ENCODE data around the gene DPP4. TPM values are rescaled to one million over a fixed set of nuclear protein-coding genes. Genes with fewer than 3 reads are reported as not detected.

DPP4 gene
- total and polyA plus RNA-seq, 2 of the 13 experiments (the other 11 are each of a cell fraction or from before 2014, with no cell fraction given) = 39.4 to 109 TPM

DNA sequence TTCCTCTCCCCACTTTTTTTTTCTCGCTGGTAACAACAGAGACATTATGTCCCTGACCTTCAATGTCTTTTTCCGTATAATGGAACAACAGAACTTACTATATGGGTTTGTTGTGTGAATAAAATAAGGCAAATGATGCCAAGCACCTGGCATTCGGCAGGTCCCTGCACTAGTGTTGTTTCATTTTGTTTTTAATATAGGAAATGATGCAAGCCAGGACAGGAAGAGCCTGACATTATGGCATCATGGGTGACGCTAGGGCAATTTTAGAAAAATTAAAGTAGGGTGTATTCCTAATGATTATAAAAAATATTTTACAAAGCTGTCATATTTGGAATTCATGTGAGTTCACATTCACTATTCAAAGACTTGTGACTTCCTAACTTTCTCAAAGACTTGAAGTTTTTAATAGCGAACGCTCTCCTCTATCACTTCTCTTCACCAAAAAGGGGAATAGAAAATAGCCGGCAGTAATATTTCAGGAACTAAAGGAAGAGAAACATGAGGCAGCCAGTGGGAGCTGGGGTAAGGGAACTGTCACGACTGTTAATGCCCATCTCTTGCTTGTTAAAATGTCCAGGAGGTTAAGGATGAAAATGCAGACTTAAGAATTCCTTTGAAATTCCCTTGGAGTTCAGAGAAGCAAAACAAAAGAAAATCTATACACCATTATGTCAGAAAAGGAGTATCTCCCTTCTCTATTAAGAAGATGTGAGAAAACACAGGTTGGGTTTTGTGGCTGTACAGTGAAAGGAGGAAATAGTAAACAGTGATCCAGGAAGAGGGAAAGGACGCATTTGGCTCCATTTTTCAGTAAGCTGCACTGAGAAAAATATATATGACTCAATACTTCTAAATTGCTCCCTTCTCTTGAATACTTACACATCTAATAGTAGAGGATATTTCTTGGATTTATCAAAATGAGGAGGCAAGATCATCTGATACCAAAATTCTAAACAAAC lies 60.2 kb downstream of the DPP4 start:
- no peak for TF ChIP-seq ZNF704 (CRISPR knock-in tag; IDR thresholded peaks at IDR 0.05; ENCODE audit: borderline replicate concordance)
- no peak for TF ChIP-seq RFX1 (IDR thresholded peaks at IDR 0.05)
- no peak for TF ChIP-seq FOXP4 (CRISPR knock-in tag; IDR thresholded peaks at IDR 0.05)
- TF ChIP-seq ASH2L (IDR thresholded peaks at IDR 0.05; ENCODE audit: insufficient read length, low read depth, low read length) = no peak
- no peak for TF ChIP-seq ZNF607 (CRISPR knock-in tag; IDR thresholded peaks at IDR 0.05; ENCODE audit: borderline replicate concordance)
- no peak for ATAC-seq
- FAIRE-seq = no peak
- Histone ChIP-seq H3K9ac (ENCODE audit: insufficient read depth, low read depth, low read length) (no peak overlapping the region), H3K4me2 (ENCODE audit: low read depth, low read length) (no peak overlapping the region), H3K36me3 (replicated peaks in 1 of 2; ENCODE audit: control insufficient read depth in 1 of 2, insufficient read depth in 2 of 2, low read length in 2 of 2) (peaks cover 2 to 30% of the 10 kb centered on the region in 2 experiments), H3K79me2 (ENCODE audit: insufficient read depth, low read length) (no peaks in the 10 kb centered on the region), H3K27me3 (ENCODE audit: control insufficient read depth in 1 of 2, insufficient read depth in 2 of 2, low read length in 2 of 2) (no peaks in the 10 kb centered on the region), H3K27ac (ENCODE audit: extremely low read length, insufficient read depth, low read length) (no peak overlapping the region), H3K9me3 (ENCODE audit: low read length) (no peaks in the 10 kb centered on the region), H4K20me1 (ENCODE audit: insufficient read depth, low read length) (no peaks in the 10 kb centered on the region), H3K4me3 (replicated peaks in 1 of 3; ENCODE audit: insufficient read depth in 1 of 3, low read depth in 2 of 3, low read length in 3 of 3) (no peak overlapping the region), H3K4me1 (ENCODE audit: insufficient read depth, low read length) (peaks cover 28% of the 10 kb centered on the region), H2AFZ (ENCODE audit: low read length) (no peak overlapping the region)
- no TSS peak for BruUV-seq (replicated peaks)
- 94% methylated on average over 9 of the region's 9 CpGs for WGBS (ENCODE audit: low lambda C conversion rate)
- in situ Hi-C loops (cut with HindIII; ENCODE audit: extremely low pct_ligation_motif_present, low pct_unique_long_range_greater_than_20kb) (loop anchor here (5.0 kb wide), 1 partner anchor 114 kb away; no protein-coding TSS in a partner anchor), intact Hi-C loops (cut with micrococcal nuclease; ENCODE audit: unreplicated experiment) (no loop called here)
- POLR2A ChIA-PET = no interaction called here
- no peak for DNase-seq (ENCODE audit: low spot score)
- CTCF ChIA-PET (ENCODE audit: low intra/inter-chr PET ratio, low total read pairs) = no interaction called here
